ENCODE results near the gene MALT1. TPM values are rescaled to one million over a fixed set of nuclear protein-coding genes. Genes with fewer than 3 reads are reported as not detected.

MALT1 gene
- total and polyA plus RNA-seq, 4 experiments from 2014 or later, result 60.3 to 96.7 (median 77.4) TPM

DNA sequence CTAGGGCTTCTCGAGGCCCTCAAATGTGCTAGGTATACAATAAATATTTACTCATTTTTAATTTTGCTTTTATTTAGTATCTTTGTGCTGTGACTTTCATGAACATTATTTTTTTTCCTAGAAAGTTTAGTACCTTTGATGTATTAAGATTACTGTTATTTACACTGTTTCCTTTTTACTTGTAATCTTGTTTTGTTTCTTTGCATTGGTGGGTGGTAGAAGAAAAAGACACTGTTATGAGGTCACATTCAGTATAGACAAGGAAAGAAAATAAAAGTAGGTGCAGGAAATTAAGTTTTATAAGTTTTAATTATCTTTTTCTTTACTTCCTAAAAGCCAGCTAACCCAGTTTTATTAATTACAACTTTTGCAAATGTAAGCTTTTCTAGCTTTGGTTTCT, 23.0 kb downstream of the MALT1 start:
- Histone ChIP-seq H3K36me3 (ENCODE audit: insufficient read depth, low read length) (peaks cover 15% of the 10 kb centered on the region), H3K9me3 (ENCODE audit: control insufficient read depth in 1 of 2, low read length in 2 of 2) (no peaks in the 10 kb centered on the region), H3K4me1 (ENCODE audit: insufficient read depth, low read length) (peaks cover 98% of the 10 kb centered on the region), H3K27me3 (ENCODE audit: insufficient read depth, low read length) (no peaks in the 10 kb centered on the region), H3K4me3 (ENCODE audit: low read length in 2 of 2) (no peak overlapping the region), H3K27ac (ENCODE audit: low read depth, low read length) (no peak overlapping the region)
- POLR2A ChIA-PET (ENCODE audit: partially characterized antibody), result interaction anchor here (0.8 kb wide), 1 partner anchor 23 kb away, joined by 3 read pairs; the partner anchor contains the start of gene MALT1
- Mint-ChIP-seq H3K27me3 (no peaks in the 10 kb centered on the region), H3K4me1 (peaks cover 0 to 68% (median 41%) of the 10 kb centered on the region in 4 donors), H3K9me3 (no peaks in the 10 kb centered on the region), H3K27ac (peak overlapping the region in 6 of 7 donors; percentile 5 to 91 (median 64)), H3K36me3 (peaks cover 49 to 54% of the 10 kb centered on the region in 2 donors), H3K4me3 (peak overlapping the region in 4 of 8 donors; percentile 18 to 69 (median 56))
- DNase-seq, result no peak
- intact Hi-C loops (cut with micrococcal nuclease), result no loop called here
- CTCF ChIA-PET (ENCODE audit: partially characterized antibody), result no interaction called here

DNA sequence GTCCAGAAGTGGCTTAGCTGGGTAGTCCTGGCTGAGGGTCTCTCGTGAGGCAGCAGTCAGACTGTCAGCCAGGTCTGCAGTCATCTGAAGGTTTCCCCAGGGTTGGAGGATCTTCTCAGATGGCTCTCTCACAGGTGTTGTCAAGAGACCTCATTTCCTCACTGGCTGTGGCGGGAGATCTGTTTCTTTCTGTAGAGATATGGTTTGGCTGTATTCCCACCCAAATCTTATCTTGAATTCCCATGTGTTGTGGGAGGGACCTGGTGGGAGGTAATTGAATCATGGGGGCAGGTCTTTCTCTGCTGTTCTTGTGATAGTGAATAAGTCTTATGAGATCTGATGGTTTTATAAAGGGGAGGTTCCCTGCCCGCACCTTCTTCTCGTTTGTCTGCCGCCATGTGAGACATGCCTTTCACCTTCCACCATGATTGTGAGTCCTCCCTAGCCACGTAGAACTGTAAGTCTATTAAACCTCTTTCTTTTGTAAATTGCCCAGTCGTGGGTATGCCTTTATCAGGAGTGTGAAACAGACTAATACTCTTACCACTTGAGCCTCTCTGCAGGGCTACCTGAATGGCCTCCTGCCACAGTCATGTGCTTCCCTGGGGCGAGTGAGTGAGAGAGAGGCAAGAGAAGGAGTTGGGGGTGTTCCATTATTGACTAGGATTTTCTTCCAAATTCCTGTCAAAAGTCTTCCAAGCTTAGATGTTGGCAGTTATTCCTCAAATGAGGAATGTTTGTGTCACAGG, 23.6 kb downstream of the MALT1 start:
- no peak overlapping the region for H3K27ac ChIP-seq (ENCODE audit: low read depth, low read length)
- POLR2A ChIA-PET (ENCODE audit: partially characterized antibody), result interaction anchor here (0.8 to 1.6 kb wide), 3 partner anchors 23 to 25 kb away, joined by 3 to 8 read pairs (median 4); partner anchors contain the start of gene MALT1
- peaks cover 10% of the 10 kb centered on the region for H3K36me3 ChIP-seq (ENCODE audit: insufficient read depth, low read length)

DNA sequence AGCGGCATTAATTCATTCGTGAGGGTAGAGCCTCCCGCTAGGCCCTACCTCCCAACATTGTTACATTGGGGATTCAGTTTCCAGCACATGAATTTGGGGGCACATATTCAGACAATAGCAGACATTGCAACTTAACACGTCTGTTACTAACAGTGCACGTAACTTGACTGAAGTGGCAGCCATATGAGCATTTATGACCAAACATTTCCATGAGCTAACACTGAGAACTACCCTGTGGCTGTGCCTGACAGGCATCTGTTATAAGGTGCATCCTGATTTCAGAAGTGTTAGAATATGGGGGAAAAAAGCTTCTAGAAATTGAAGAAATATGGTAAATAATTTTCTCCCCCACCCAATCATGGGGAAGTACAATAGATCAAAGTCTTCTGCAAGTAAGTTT, 24.5 kb downstream of the MALT1 start:
- peak overlapping the region; percentile 4 to 64 (median 34) for H3K4me3 Mint-ChIP-seq
- no peaks in the 10 kb centered on the region for H3K27me3 ChIP-seq (ENCODE audit: insufficient read depth, low read length)
- intact Hi-C loops (cut with micrococcal nuclease), result no loop called here
- no peak overlapping the region for H3K27ac ChIP-seq (ENCODE audit: low read depth, low read length)
- no peaks in the 10 kb centered on the region for H3K9me3 Mint-ChIP-seq
- peak in 1 of 5 donors; percentile 28 for DNase-seq
- H3K4me3 ChIP-seq (ENCODE audit: low read length in 2 of 2), result no peak overlapping the region
- no peaks in the 10 kb centered on the region for H3K9me3 ChIP-seq (ENCODE audit: control insufficient read depth in 1 of 2, low read length in 2 of 2)
- ChIA-PET POLR2A (ENCODE audit: partially characterized antibody) (interaction anchor here (1.4 to 1.6 kb wide), 2 partner anchors 24 to 25 kb away, joined by 4 to 8 read pairs; partner anchors contain the start of gene MALT1), CTCF (ENCODE audit: partially characterized antibody) (interaction anchor here (0.7 kb wide), 1 partner anchor 166 kb away, joined by 3 read pairs; no protein-coding TSS in a partner anchor)
- peaks cover 0 to 56% (median 27%) of the 10 kb centered on the region in 4 donors for H3K4me1 Mint-ChIP-seq
- H3K27me3 Mint-ChIP-seq, result no peaks in the 10 kb centered on the region
- peaks cover 6% of the 10 kb centered on the region for H3K36me3 ChIP-seq (ENCODE audit: insufficient read depth, low read length)
- peaks cover 93% of the 10 kb centered on the region for H3K4me1 ChIP-seq (ENCODE audit: insufficient read depth, low read length)
- H3K27ac Mint-ChIP-seq, result peak overlapping the region in 5 of 7 donors; percentile 5 to 81 (median 73)
- H3K36me3 Mint-ChIP-seq, result peaks cover 35 to 41% of the 10 kb centered on the region in 2 donors

More for the DNA sequence above, 23.6 kb downstream of the MALT1 start:
- no peaks in the 10 kb centered on the region for H3K27me3 Mint-ChIP-seq
- no peaks in the 10 kb centered on the region for H3K27me3 ChIP-seq (ENCODE audit: insufficient read depth, low read length)
- no peaks in the 10 kb centered on the region for H3K9me3 ChIP-seq (ENCODE audit: control insufficient read depth in 1 of 2, low read length in 2 of 2)
- peaks cover 0 to 62% (median 35%) of the 10 kb centered on the region in 4 donors for H3K4me1 Mint-ChIP-seq
- peaks cover 98% of the 10 kb centered on the region for H3K4me1 ChIP-seq (ENCODE audit: insufficient read depth, low read length)
- H3K4me3 ChIP-seq (ENCODE audit: low read length in 2 of 2), result no peak overlapping the region
- peak overlapping the region in 7 of 8 donors; percentile 18 to 69 (median 42) for H3K4me3 Mint-ChIP-seq
- H3K27ac Mint-ChIP-seq, result peak overlapping the region in 6 of 7 donors; percentile 50 to 91 (median 76)
- peak in 1 of 5 donors; percentile 30 for DNase-seq
- intact Hi-C loops (cut with micrococcal nuclease), result no loop called here
- no peaks in the 10 kb centered on the region for H3K9me3 Mint-ChIP-seq
- CTCF ChIA-PET (ENCODE audit: partially characterized antibody), result no interaction called here
- peaks cover 43 to 49% of the 10 kb centered on the region in 2 donors for H3K36me3 Mint-ChIP-seq

DNA sequence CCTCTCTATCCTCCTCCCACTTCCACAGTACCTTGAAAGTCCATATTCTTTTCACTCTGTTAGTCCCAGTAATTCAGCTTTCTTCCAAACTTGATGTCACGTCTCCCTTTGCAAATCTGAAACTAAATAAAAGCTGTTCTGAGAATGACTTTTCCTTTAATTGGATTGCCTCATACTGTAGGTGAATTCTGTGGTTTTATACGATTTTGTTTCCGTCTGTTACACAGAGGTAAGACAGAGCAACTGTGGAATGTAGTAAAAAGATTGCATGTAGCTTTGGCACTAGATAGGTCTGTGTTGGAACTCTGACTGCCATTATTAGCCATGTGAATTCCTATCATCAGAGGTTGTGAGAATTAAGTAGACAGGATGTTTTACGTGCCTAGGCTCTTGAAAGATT, 25.9 kb downstream of the MALT1 start:
- intact Hi-C loops (cut with micrococcal nuclease), result no loop called here

DNA sequence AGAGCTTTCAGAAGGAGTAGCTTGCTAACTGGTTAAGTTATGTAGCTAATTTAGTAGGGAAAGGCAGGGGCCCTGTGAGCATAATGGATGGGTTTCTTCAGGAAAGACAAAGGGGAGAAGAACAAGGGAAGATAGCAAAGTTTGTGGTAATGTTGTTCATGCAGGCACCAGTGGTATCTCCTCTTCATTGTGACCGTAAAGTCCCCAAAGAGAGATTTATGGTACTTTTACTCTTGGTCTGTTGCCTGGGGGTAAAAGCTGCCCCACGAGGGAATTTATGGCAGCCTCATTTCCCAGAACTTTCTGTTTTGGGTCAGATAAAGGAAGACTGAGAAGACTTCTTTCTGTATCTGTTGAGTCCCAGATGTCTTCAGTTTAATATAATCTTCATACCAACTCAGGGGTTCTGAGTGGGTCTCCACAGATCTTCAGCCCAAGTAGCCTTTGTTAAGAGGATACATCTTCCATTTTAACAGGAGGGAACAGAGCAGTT, 27.5 kb downstream of the MALT1 start:
- Mint-ChIP-seq H3K27me3 (no peaks in the 10 kb centered on the region), H3K36me3 (peaks cover 54 to 58% of the 10 kb centered on the region in 2 donors), H3K4me1 (peaks cover 7 to 45% (median 29%) of the 10 kb centered on the region in 4 donors), H3K4me3 (no peak overlapping the region), H3K27ac (no peak overlapping the region), H3K9me3 (no peaks in the 10 kb centered on the region)
- Histone ChIP-seq H3K27me3 (ENCODE audit: insufficient read depth, low read length) (no peaks in the 10 kb centered on the region), H3K36me3 (ENCODE audit: insufficient read depth, low read length) (peaks cover 11% of the 10 kb centered on the region), H3K9me3 (ENCODE audit: control insufficient read depth in 1 of 2, low read length in 2 of 2) (no peaks in the 10 kb centered on the region), H3K4me1 (ENCODE audit: insufficient read depth, low read length) (peaks cover 64% of the 10 kb centered on the region), H3K4me3 (ENCODE audit: low read length in 2 of 2) (no peak overlapping the region), H3K27ac (ENCODE audit: low read depth, low read length) (no peak overlapping the region)
- POLR2A ChIA-PET (ENCODE audit: partially characterized antibody), result interaction anchor here (1.6 to 4.3 kb wide), 3 partner anchors 11 to 27 kb away, joined by 4 to 36 read pairs (median 20); partner anchors contain the start of gene MALT1
- CTCF ChIA-PET (ENCODE audit: partially characterized antibody), result interaction anchor here (0.9 to 1.8 kb wide), 5 partner anchors 14 to 159 kb away, joined by 3 to 5 read pairs (median 3); partner anchors contain the start of gene MALT1
- intact Hi-C loops (cut with micrococcal nuclease), result no loop called here
- no peak for DNase-seq

More for the DNA sequence above, 25.9 kb downstream of the MALT1 start:
- Mint-ChIP-seq H3K27ac (peak overlapping the region in 6 of 7 donors; percentile 58 to 92 (median 72)), H3K9me3 (no peaks in the 10 kb centered on the region), H3K4me1 (peaks cover 7 to 54% (median 29%) of the 10 kb centered on the region in 4 donors), H3K4me3 (peak overlapping the region; percentile 17 to 84 (median 68)), H3K27me3 (no peaks in the 10 kb centered on the region), H3K36me3 (peaks cover 40 to 50% of the 10 kb centered on the region in 2 donors)
- Histone ChIP-seq H3K27me3 (ENCODE audit: insufficient read depth, low read length) (no peaks in the 10 kb centered on the region), H3K4me1 (ENCODE audit: insufficient read depth, low read length) (peaks cover 80% of the 10 kb centered on the region), H3K36me3 (ENCODE audit: insufficient read depth, low read length) (peaks cover 11% of the 10 kb centered on the region), H3K27ac (ENCODE audit: low read depth, low read length) (no peak overlapping the region), H3K9me3 (ENCODE audit: control insufficient read depth in 1 of 2, low read length in 2 of 2) (no peaks in the 10 kb centered on the region), H3K4me3 (ENCODE audit: low read length in 2 of 2) (no peak overlapping the region)
- peak in 1 of 5 donors; percentile 26 for DNase-seq
- ChIA-PET CTCF (ENCODE audit: partially characterized antibody) (interaction anchor here (0.7 to 1.6 kb wide), 10 partner anchors 14 to 516 kb away, joined by 3 to 10 read pairs (median 3); partner anchors contain the start of gene MALT1), POLR2A (ENCODE audit: partially characterized antibody) (interaction anchor here (0.9 to 4.3 kb wide), 4 partner anchors 9 to 25 kb away, joined by 3 to 36 read pairs (median 12); partner anchors contain the start of gene MALT1)

DNA sequence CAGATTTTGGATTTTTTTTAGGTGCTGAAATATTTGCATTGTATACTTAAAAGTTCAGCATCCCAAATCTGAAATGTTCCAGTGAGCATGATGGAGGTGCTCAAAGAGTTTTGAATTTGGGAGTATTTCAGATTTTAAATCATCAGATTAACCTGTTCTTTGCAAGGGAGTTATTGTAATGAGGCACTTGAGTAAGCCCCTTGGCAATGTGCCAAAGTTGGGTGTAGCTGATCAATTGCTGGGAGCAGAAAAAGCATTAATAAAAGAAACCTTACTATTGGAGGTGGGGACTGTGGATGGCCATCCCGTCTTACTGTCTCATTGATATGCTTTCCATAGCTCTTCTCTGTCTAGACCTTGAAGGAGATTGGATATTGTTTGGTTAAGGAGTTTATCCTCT, 28.3 kb downstream of the MALT1 start:
- Histone ChIP-seq H3K4me1 (ENCODE audit: insufficient read depth, low read length) (peaks cover 56% of the 10 kb centered on the region), H3K27ac (ENCODE audit: low read depth, low read length) (no peak overlapping the region), H3K9me3 (ENCODE audit: control insufficient read depth in 1 of 2, low read length in 2 of 2) (no peaks in the 10 kb centered on the region), H3K27me3 (ENCODE audit: insufficient read depth, low read length) (no peaks in the 10 kb centered on the region), H3K36me3 (ENCODE audit: insufficient read depth, low read length) (peaks cover 11% of the 10 kb centered on the region), H3K4me3 (ENCODE audit: low read length in 2 of 2) (no peak overlapping the region)
- Mint-ChIP-seq H3K36me3 (peaks cover 56 to 64% of the 10 kb centered on the region in 2 donors), H3K4me3 (no peak overlapping the region), H3K27ac (no peak overlapping the region), H3K27me3 (no peaks in the 10 kb centered on the region), H3K4me1 (peaks cover 11 to 41% (median 33%) of the 10 kb centered on the region in 4 donors), H3K9me3 (no peaks in the 10 kb centered on the region)
- intact Hi-C loops (cut with micrococcal nuclease), result no loop called here
- CTCF ChIA-PET (ENCODE audit: partially characterized antibody), result interaction anchor here (1.0 to 1.8 kb wide), 2 partner anchors 28 to 64 kb away, joined by 4 to 5 read pairs; partner anchors contain the start of gene MALT1
- POLR2A ChIA-PET (ENCODE audit: partially characterized antibody), result interaction anchor here (0.7 to 4.3 kb wide), 5 partner anchors 9 to 28 kb away, joined by 3 to 36 read pairs (median 5); partner anchors contain the start of gene MALT1
- DNase-seq, result peak in 1 of 5 donors; percentile 24

All from CD4-positive, alpha-beta memory T cell (primary cell).